GM19397 (cell line): ENCODE measurements around the gene DIAPH2.

ENCODE experiments used
- ATAC-seq: cut with Tn5 transposase; IDR thresholded peaks from one replicate; pipeline ENCODE4 v1.9.1; 2021; ENCODE audit warnings: mild to moderate bottlenecking, moderate library complexity; ENCODE audit not compliant: unreplicated experiment

DIAPH2 gene

DNA sequence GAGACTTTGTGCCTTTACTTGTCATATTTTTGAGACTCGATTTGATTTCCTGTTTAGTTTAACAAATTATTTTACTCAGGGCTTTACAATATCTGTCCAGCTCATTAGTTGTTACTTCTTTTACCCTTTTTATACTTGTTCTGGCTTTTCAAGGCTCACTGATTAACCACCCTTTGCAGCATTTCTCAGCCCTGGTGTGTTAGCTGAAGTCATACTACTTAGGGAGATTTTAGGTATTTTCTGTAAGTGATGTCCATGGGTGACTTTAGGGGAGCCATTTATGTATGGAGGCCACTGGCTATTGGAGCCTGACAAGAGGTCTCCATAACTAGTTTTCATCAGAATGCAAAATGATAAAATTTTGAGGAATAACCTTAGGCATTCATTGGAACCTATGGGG, 346.3 kb downstream of the DIAPH2 start:
- no peak for ATAC-seq

GRCh38 chrX:97039363-97040029, 354.9 kb downstream of the DIAPH2 start:
- ATAC-seq = peak; percentile 85

- no peak for ATAC-seq
Measured at GRCh38 chrX:97045470-97045869, 360.8 kb downstream of the DIAPH2 start.

DNA sequence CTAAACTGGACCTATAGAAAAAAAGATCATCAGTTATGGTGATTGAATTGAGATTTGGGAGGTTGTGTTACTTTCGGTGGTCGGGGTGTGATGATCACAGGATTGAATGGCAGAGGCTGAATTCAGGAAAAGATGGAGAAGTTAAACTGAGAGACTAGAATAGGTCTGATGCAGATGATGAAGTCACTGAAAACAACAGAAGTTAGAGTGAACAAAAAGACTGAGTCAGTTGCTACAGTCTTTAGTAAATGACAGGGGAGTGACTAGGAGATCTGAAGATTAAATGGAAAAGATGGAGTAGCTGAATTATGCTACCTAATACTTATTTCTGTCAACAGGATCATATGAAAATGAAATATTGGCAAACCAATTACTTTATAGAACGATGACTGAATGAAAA, 362.2 kb downstream of the DIAPH2 start:
- ATAC-seq = no peak

DNA sequence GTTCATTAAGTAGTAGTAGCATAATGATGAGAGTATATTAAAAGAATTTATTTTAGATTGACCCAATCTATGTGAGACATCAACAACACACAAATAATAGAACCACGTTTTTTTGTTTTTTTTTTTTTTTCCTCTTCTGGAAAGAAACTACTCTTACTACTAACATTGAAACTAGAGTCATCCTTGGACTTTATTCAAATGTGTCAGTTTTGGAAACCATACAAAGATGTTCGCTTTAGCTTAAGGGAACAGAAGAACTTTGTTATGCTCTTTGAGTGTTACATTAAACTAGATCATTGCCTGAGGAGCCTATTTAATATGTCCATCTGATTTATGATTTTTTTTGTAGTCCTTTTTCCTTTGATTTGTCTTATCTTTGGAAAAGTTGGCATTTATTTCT, 365.8 kb downstream of the DIAPH2 start:
- no peak for ATAC-seq

DNA sequence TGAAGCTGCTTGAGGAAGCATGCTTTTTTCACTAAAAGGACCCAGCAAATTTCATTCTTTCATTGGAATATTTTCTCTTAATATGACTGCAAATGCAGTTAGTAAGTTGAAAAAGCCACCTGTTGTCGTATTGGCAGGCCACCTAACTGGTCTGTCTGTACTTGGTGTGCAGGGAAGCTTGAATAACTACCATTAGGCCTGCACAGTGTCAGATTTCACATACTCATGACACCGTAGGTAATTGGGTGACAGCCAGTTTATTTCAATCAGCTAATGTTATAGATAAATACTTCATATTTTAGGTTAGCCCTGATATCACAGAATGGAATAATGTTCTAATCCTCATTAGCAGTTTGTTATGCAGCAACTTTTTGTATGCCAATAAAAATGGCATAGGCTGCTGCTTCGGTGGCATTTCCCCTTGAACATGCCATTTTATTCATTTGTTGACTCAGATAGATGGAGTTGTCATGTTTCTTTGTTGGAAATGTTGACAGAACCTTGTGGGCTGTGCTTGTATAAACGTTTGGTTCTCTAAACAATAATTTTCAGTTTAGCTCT, 372.8 kb downstream of the DIAPH2 start:
- no peak for ATAC-seq

DNA sequence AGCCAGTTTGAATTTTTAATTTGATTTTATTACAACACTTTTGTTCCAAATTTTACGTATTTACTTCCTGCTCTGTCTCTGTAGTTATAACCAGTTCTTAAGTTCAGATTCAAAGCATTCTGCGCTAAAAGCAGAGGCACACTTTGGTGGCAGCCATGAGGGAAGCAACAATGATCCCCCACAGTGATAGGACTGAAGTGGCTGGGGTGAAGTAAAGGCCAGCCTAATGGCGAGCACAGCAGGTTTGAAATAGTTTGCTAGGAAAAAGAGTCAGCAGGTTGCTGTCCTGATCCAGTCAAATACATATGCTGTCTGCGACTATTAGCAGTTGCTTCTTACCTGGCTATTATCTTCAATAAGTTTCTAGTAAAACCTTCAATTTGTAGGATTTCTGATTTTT, 375.4 kb downstream of the DIAPH2 start:
- ATAC-seq = no peak

- ATAC-seq = no peak
Measured at GRCh38 chrX:97065066-97065465, 380.4 kb downstream of the DIAPH2 start.

DNA sequence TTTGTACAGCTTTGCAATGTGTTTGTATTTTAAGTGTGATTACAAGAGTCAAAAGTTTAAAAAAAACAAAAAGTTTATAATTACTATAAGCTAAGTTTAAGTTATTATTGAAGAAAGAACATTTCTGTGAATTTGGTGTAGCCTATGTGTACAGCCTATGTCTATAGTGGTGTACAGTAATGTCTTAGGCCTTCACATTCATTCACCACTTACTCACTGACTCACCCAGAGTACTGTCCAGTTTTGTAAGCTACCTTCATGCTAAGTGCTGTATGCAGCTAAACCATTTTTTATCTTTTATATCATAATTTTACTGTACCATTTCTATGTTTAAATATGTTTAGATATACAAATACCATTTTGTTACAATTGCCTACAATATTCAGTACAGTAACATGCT, 381.3 kb downstream of the DIAPH2 start:
- no peak for ATAC-seq

DNA sequence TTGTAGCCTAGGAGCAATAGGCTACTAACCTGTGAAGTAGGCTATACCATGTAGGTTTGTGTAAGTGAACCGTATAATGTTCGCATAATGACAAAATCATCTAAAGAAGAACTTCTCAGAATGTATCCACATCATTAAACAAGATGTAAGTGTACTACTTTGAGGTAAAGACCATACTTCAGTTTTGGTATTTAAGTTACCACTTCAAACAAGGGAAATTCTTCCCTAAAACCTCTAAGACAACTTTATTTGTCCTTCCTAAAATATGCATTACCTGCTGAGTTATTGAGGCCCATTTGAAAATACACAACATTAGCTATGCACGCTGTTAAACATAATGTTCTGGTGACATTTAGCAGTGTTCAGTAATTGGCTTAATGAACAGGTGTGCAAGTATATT, 381.7 kb downstream of the DIAPH2 start:
- no peak for ATAC-seq

DNA sequence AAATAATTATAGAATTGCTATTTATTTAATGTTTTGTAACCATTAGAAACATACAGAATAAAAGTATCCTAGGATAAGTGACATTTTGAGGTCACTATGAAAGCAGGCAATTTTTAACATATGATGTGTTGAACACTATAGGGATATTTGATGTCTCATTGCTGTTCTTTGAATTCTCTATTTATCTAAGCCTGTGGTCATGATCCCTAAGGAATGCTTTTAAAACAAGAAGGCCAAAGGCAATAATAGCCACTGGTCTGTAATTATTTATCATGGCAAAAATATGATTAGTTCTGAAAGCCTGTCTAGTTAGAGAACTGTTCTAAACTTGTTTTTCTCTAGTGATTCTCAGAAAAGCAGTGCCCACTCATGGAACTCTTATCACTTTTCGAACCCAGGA, 385.7 kb downstream of the DIAPH2 start:
- ATAC-seq = no peak

GRCh38 chrX:97074400-97074799, 389.8 kb downstream of the DIAPH2 start:
- no peak for ATAC-seq

GRCh38 chrX:97089116-97089515, 404.5 kb downstream of the DIAPH2 start:
- ATAC-seq = no peak

- ATAC-seq = no peak
Measured at GRCh38 chrX:97096385-97096784, 411.7 kb downstream of the DIAPH2 start.

GRCh38 chrX:97102938-97103337, 418.3 kb downstream of the DIAPH2 start:
- ATAC-seq = no peak

GRCh38 chrX:97109730-97110129, 425.1 kb downstream of the DIAPH2 start:
- no peak for ATAC-seq

GRCh38 chrX:97117572-97117971, 432.9 kb downstream of the DIAPH2 start:
- ATAC-seq = no peak

DNA sequence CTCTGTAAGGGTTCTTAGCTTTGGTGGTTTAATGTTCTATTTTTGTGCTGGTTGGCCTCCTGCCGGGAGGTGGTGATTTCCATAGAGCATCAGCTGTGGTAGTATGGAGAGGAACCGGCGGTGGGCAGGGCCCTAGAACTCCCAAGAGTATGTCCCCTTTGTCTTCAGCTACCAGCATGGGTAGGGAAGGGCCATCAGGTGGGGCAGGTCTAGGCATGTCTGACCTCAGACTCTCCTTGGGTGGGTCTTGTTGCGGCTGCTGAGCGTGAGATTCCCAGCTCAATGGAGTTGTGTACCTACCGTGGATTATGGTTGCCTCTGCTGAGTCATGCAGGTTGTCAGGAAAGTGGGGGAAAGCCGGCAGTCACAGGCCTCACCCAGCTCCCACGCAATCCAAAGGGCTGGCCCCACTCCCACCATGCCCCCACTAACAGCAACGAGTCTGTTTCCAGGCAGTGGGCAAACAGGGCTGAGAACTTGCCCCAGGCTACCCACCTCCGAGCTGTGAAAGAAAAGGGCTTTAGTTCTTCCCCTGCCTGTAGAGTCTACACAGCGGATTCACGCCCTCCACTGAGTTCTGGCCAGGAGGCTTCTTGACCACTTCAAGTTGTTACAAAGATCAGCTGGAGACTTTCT, 434.9 kb downstream of the DIAPH2 start:
- ATAC-seq = no peak

DNA sequence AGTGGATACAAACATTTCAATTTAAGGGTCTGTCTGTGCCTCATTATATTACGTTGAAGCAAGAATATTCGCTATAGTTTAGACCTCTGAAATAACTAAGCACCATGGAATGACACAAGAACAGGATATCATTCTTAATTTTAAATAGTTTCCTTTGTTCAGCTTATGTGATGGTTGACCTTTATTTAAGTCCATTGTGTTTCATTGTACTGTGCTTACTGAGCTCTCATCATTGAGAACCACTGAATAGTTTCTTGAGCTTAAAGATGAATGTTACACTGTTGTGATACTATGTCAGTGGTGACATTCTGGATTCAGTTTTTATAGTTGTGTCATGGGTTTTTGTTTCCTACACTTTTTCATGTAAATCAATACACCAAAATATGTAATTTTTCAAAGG, 438.4 kb downstream of the DIAPH2 start:
- ATAC-seq = no peak

- ATAC-seq = no peak
Measured at GRCh38 chrX:97126020-97126419, 441.4 kb downstream of the DIAPH2 start.

DNA sequence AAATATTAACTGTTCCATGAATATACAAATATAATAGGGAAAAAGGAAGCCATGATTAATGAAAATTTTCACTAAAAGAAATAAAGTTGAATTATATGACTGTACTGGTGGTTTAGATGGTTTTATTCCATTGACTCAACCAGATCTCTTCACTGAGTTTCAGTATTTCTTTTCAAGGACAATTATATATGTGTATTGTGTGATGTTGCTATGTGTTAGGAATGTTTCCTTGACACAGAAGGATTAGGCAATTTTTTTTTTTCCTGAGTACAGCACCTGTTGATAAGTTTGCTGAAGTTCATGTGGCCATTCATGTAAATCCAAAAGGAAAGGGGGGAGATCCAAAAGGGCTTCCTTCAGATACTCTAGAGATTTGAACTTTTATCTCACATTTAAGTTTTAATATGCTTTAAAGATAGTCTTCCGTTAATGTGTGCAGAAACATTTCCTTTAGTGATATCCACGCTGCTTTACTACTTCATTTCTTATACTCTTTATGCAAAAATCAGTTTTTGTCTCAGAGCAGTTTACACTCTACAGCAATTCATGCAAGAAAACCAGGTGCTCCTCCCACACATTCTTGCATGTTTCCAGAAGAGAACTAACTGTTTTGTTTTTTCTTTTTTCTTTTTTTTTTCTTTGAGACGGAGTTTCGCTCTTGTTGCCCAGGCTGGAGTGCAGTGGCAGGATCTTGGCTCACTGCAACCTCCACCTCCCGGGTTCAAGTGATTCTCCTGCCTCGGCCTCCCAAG, 448.2 kb downstream of the DIAPH2 start:
- ATAC-seq = no peak

- no peak for ATAC-seq
Measured at GRCh38 chrX:97145934-97146333, 461.3 kb downstream of the DIAPH2 start.
